ENCODE data around the gene KARS1.
"Not testable (repeated sequence)": the region's sequence is repeated elsewhere in the genome, so short reads cannot be mapped to it uniquely, and the experiment has no call there.

The KARS1 gene

DNA sequence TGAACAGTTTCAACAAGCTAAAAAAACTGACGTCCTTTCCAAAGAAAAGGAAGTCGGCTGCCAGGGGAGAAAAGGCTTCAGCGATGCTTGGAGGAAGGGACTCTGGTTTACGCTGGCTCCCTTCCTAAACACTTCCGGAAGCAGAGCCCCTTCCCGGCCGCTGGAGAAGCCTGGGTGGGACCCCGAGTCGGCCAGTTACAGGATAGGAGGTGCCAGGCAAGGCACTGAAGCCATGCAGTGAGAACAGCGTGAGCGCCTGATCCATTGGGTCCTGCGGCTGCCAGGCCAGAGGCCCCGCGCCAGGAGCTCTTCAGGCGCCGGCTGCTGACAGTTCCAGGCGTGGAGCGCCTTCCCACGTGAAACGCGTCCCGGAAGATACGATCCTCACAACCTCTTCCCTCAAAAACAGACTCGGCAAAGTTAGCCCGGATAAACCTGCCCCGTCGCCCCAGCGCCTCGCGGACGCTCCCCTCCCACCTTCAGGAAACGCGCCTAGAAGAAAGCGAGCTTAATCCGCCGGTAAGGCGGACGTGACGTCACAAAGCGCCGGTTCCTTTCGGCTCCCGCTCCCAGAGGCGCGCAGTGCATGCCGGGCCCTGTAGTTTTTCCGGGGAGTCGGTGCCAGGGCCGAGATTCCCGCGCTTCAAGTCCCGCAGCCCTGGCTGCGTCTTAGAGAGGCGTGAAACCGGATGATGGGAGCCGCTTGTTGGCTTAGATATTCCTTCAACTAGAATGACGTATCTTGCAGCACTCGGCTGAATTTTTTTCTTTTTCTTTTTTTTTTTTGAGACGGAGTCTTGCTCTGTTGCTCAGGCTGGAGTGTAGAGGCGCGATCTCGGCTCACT, 24.5 kb downstream of the KARS1 start, which contains the start of gene ADAT1:
ADAT1 (minus strand) TSS at position 521 of the 845 bp plus-strand sequence. CDS start 2,482 bp downstream, outside the sequence.
- DNase-seq = peak; percentile 98

DNA sequence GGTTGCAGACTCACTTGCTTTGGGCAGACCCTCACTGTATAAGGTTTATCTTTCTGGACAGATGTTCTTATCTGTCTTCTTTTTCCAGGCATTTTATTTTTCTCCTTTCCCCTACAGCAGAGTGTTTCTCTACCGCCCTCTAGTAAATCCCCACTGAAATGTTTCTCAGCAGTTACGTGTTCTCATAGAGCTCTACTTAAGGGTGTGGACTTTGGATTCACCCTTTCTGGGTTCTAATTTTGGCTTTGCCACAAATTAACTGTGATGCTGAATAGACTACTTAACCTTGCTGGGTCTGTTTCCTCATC, 26.3 kb downstream of the KARS1 start:
- no peak for DNase-seq

DNA sequence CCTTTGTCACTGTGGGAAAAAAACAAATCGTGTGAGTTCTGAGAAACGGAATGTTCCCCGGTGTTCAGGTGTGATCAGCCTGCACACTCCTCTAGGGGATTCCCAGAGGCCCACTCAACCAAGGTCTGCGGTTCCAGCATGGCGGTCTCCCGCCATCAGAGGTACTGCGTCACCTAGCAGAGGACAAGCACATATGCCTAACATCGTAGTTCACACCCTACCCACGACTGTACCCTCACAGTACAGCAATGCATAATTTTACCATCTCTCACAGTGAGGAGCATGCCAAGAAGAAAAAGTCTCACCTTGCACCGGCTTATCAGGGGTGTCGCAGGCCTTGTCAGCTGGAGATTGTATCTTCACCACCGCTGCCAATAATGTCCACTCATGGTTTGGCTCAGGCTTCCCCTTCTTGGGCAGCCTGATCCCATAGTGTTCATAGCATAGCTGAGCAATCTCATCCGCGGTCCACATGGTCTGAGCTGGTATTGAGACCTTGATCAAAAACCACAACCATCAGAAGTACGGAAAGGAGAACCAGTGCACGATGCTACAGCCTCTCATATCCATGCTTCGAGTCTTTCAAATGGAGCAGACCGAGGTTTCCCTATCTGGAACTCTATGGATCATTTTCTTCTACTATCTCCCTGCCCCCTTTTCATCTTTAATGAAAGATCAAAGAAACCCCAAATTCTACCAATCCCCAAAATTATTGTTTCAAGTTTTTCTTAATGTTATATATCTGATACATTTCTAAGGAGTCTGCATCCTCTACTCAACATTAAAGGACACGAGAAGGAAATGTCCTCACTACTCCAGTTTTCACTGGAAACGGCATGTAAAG, 26.9 kb downstream of the KARS1 start:
- DNase-seq = peak; percentile 30

DNA sequence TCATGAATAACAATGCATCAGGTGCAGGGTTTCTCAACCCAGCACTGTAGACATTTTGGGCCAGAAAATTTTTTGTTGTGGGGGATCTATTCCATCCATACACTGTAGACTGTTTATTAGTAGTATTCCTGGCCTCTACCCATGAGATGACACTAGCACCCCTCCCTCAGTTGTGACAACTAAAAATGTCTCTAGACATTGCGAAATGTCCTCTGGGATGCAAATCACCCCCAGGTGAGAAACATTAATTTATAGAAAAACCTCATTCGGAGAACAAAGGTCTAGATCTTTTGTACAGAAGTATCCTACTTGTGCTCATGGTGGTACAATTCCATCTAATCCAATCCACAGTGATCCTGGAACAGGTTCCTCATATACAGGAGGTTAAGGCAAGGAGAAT, 28.7 kb downstream of the KARS1 start:
- DNase-seq = no peak

DNA sequence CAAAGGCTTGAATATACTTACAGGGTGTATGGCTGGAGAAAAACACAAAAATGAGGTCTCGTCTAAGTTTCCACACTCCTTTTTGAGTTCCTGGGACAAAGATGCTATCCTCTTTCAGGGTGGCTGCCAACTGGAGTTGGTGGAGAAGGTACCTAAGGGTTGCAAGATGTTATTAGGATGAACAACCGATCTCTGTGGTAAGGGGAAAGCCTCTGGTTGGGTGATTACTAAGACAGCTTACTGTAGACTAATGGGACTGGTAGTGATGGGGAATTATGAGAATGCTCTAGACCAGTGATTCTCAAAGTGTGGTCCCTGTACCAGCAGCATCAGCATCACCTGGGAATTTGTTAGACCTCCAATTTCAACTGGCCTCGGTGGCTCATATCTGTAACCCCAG, 30.3 kb downstream of the KARS1 start:
- no peak for DNase-seq

DNA sequence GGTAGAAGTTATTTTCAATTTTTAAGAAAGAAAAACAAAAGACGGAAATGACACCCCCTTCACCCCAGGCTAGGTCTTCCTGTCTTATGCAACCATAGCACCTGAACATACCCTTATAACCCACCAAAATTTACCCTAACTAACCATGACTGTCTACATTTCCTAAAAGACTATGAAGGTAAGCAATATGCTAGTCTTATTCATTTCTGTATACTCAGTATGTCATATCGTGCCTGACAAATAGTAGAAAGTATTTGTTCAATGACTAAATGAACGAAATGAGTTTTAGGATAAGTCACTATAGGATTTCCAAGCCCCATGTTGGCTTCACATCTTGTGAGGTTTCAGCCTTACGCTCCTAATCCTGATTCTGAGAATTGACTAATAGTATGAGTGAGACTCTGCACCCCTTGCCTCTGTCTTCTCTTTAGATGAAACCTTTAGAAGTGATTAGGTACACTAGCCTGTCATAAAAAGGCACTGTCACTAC, 30.9 kb downstream of the KARS1 start:
- peak; percentile 17 for DNase-seq

DNA sequence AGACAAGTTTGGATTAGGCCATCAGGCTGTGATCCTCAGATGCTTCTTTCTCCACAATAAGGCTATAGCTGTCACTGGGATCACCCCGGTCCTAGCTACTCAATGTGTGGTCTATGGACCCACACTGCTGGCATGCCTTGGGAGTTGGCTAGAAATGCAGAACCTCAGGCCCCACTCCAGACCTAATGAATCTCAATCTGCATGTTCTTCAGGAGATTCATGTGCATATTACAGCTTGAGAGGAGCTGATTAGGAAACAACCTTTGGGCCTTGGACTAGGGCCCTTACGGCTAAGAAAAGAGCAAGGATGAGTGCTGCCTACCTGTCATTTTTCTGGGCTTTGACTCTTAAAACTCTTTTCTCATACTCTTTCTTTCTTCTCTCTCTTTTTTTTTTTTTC, 31.8 kb downstream of the KARS1 start:
- DNase-seq = no peak

DNA sequence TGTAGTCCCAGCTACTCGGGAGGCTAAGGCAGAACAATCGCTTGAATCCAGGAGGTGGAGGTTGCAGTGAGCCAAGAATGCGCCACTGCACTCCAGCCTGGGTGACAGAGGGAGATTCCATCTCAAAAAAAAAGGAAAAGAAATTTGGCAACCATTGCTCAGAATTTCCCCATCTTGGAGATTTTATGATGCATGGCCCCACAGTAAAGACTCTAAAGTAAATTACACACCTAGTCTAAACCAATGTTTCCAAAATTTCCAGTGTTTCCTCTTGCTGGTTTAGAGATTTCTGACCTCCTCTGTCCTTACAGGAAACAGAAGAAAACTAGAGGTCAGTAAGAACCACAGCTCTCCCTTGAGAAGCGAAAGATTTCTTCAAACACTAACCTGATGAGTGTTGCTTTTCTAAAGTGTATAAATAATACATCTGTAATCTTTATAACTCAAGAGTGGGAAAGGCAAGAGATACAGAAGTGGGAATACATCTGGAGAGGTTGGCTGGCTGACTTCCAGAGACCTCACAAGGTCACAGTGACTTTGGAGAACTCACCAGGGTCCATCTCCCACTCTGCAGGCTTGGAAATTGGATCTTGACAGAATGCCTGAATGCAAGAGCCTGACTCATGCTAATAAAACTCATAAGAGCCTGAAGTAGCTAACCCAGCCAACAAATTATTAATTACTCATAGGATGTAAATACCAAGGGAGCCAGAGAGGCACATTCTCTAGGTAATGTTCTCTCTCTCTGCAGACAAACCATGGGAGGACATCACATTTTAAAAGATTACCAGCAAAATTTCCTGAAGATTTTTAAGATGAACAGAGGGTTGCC, 33.2 kb downstream of the KARS1 start:
- DNase-seq = no peak

DNA sequence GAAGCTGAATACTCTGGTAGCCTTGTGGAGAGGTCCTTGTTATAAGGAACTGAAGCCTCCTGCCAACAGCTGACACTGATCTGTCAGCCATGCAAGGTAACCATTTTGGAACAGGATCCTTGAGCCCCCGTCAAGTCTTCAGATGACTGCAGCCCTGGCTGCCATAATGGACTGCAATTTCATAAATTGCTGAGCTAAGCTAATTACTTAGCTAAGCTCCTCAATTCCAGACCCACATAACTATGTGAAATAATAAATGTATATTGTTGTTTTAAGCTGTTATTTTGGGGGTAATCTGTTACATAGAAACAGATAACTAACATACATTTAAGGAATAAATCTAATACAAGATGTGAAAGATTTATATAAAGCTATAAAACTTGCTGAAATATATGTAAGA, 41.0 kb downstream of the KARS1 start:
- no peak for DNase-seq

DNA sequence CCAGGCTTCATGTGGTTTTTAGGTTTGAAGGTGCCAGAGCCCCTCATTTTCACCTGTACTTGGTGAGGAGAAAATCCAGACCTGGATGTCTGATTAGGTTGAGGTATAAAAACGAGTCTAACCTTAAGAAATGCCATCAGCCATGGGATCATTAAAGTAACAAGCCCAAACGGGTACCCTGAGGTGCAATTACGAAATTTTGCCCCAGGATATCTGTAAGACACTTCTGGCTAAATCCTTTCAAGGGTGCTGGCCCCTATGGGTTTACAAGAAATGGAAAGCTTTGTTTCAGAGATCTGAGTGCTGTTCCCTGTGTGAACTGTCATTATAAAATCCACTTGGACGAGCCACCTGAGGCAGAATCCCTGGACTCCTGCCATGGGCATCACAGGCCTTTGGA, 44.2 kb downstream of the KARS1 start:
- DNase-seq = no peak

DNA sequence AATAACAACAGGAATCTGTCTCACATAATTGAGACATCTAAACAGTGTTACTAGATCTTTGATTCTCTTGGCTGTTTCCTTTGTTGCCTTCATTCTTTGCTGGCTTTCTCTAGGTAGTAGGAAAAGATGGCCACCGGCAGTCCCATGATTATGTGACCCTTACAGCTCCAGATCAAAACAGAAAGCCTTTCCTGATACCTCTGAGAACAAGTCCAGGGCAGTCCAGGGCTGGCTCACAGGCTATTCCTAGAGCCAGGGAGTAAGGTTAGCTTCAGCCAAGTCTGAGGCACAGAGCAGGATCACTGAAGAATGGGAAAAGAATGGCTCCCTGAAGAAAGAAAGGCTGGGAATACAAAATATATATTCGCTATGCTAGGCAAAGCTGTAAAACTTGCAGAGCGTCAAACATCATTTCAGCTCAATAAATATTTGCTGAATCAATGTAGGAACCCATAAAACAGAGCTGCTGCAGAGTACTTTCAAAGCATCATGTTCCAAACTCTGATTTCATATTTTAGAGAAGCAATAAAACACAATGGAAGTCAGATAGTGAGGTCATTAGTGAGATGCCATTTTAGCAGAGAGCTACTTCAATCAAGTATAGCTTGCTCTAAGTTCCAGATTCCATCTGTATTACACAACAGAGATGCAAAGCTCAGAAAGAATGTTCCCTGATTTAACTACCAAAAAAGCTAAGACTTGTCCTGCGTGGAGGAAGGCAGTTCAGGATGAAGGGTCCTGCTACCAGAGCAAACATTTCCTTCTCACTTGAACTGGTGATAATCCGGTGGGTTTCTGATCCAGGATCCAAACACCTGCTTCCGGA, 47.8 kb downstream of the KARS1 start:
- DNase-seq = no peak

DNA sequence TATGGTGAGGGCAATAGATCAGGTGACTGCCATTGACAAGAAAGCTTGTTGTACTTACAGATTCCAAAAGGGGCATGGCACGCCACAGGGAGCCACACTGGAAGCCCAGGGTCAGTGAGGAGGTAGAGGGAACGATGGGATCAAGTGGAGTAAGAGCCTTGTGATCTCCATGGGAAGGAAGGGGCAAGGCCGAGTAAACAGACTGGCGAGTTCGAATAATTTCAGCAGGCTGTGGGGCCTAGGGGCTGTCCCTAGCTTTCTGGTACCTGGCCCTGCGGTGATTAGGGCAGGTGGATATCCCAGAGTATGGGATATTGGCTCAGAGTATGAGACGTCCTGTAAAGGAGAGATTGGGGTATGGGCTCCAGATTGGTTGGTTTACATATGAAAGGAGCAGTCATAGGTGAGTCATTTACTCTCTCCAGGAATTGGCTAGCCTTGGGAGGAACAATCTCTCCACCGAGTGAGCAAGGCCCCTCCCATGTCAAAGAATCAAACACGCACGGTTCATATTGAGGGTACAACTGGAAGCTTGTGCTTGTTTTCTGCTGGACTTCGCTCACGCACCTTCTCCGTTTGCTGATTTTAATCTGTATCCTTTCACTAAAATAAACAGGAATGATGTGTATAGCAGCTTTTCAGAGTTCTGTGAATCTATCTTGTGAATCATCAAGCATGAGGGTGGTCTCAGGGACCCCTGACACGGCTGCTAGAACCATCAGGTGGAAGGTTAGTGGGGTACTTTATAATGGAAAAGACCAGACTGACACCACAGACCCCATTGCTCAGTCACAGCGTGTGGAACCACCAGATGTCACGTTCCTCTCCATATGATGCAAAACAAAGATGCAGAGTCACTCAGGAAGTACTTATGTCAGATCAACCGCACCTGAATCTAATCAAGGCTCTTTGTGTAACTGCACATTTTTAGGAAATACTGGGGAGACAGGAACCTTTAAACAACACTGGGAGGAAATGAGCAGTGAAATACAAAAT, 53.3 kb downstream of the KARS1 start:
- no peak for DNase-seq

DNA sequence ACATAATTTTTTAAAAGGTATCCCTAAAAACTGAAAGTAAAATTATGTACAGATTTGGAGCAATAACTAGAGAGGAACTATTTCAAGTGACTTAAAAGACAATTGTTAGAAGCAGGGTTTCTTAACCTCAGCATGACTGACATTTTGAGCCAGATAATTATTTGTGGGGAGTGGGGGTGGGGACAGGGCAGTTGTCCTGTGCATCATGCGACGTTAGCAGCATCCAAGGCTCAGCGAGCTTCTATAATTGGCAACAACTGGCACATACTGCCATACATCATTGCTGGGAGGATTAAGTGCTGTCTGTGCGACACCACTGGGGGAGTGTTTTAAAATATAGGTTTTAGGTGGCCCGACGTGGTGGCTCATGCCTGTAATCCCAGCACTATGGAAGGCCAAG, 54.2 kb downstream of the KARS1 start:
- no peak for DNase-seq

DNA sequence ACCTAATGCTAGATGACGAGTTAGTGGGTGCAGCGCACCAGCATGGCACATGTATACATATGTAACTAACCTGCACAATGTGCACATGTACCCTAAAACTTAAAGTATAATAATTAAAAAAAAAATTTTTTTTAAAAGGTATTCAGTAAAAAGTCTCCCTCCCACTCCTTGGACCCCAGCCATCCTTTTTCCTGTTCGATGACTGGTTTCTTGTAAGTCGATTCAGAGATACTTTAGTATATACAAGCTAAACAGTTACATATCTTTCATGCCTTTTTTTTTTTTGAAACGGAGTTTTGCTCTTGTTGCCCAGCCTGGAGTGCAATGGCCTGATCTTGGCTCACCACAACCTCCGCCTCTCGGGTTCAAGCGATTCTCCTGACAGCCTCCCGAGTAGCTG, 55.5 kb downstream of the KARS1 start:
- not testable (repeated sequence) for DNase-seq

DNA sequence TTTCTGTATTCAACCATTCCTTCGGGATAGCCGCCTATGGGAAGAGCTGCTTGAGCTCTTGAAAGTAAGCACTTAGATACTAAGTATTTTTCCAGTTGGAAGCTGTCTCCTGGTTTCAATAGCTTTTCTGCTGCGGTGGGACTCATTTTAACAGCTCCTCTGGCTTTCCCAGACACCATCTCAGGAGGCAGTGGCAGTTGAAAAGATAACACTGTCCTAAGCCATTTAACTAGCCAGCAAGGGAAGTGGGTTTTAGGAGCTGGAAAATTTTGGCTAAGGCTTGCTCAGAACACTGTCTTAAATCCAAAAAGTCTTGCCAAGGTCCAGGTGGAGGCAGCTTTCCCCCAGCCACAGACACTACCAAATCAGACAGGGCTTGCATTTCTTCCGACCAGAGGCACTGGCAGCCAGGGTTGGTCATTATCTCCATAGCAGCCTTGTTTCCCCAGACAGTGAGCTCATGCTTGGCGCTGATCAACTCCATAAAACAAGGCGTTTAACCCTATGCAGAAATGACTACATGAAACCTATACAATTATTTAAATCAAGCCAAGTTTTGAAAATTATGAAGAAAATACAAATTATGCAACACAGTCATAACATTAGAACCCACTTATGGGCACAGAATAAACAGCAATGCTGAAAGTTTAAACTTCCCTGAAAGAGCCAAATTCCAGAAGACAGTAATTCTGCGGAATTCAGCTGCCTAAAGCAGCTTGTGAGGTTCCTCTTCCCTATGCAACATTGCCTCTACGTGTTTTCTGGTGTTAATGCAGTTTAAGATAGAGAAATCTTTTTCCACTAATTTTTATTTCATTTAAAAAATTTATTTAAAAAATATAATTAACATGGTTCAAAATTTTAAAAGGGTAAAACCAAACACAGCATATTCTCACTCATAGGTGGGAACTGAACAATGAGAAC, 56.3 kb downstream of the KARS1 start:
- no peak for DNase-seq

DNA sequence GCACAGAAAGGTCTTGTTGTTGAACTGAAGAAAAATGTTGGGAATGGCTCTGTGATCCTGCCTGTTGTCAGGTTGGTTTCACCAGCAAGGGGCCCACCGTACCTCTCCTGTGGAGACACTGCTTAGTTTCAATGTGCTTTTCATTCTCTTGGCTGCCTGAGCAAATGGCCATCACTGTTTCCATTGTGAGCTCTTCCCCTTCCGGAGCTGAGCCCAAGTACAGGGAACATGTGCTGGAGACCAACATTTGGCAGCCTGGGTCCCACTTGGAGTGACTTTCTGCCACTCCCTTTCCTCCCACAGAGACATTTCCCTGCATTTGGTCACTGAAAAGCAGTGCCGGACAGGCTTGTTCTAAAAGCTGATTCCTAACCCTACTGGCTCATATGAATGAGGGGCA, 58.2 kb downstream of the KARS1 start:
- DNase-seq = no peak

DNA sequence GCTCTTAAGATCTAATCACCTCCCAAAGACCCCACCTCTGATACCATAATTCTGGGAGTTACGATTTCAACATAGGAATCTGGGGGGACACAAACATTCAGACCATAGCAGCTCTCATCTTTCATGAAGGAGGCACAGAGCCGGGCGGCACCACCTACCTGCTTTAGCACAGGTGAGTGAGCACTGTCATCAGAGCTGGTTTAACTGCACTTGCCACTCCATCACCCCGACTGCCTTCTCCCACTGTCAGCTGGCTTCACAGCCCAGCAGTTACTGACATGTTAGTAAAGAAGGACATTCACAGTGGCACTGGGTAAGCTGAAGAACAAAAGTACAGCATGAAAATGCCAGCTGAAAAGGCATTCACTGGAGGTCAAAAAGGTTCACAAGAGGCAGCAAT, 58.7 kb downstream of the KARS1 start:
- no peak for DNase-seq

DNA sequence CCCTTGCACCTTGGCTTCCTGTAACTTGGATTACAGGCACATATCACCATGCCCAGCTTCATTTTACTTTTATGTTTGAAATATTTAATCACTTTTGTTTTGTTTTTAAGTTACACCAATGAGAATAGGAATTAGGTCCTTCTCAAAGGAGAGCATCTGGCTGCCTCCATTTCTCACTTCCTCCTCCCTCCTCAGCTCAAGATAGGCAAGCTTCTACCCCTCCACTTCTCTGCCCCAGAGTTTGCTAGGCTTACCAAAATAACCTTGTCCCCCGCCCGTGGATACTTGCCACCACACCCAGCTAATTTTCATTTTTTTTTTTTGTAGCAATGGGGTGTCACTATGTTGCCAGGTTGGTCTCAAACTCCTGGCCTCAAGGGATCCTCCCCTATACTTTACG, 63.4 kb downstream of the KARS1 start:
- no peak for DNase-seq

DNA sequence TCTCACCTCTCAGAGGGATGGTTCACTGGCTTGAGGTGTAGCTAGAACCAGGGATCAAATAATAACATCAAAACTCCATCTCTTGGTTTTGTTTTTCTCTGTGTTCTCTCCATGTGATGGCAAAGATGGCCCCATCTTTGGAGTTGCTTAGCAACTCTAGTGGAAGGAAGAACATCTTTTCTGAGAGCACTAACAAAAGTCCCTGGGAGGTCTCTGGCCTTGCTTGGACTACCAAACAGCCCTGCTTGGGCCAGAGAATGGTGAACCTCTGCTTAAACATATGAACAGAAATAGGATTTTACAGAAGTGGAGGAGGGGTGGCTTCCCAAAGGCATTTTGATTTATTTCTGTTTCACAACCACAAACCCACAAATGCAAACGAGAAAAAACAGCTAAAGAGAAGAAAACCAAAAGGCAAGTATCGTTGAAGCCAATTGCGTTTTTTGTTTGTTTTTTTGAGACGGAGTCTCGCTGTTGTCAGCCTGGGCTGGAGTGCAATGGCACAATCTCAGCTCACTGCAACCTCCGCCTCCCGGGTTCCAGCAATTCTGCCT, 68.1 kb downstream of the KARS1 start:
- no peak for DNase-seq

All from stimulated activated CD4-positive, alpha-beta T cell treated with anti-CD3 and anti-CD28 coated beads, Interleukin-4, amount 100 ng/mL, for 24 hours (primary cell).